ENCODE data around the gene ADGRE2.
"Not testable (repeated sequence)": the region's sequence is repeated elsewhere in the genome, so short reads cannot be mapped to it uniquely, and the experiment has no call there.

The ADGRE2 gene

DNA sequence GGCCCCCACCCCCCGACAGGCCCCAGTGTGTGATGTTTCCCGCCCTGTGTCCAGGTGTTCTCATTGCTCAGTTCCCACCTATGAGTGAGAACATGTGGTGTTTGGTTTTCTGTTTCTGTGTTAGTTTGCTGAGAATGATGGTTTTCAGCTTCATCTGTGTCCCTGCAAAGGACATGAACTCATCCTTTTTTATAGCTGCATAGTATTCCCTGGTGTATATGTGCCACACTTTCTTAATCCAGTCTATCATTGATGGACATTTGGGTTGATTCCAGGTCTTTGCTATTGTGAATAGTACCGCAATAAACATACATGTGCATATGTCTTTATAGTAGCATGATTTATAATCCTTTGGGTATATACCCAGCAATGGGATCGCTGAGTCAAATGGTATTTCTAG, 715 bp downstream of the ADGRE2 start:
- not testable (repeated sequence) for DNase-seq

DNA sequence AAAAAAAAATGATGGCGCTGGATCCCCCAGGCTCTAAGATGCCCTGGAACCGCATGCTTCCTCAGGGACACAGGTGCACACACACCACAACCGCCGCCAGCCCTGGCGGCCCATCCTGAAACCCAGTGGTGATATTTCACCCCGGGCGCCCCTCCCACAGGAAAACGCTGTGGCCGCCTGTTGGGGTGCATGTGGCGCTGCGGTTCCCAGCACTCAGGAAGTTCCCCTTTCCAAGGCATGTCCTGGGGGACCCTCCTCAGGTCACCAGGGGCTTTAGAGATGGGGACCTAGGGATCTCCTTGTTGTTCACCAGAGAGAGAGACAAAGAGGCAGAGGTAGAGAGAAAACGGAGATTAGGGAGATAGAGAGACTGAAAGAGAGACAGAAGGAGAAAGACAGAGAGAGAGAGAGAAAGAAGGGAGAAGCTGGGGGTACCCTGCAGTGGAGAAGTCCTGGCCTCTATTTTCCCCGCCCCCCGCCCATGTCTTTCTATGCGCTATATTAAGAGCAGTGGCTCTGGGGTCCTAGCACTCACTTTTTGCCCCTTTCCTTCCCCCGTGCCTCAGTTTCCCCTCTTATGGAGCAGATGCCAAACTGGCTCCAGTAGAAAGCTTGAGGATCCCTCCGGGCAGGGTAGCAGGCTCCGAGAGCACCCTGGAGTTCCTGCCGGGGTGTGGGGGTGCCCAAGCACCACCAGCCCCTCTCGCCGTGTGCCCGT, 2.3 kb downstream of the ADGRE2 start:
- DNase-seq: no peak

DNA sequence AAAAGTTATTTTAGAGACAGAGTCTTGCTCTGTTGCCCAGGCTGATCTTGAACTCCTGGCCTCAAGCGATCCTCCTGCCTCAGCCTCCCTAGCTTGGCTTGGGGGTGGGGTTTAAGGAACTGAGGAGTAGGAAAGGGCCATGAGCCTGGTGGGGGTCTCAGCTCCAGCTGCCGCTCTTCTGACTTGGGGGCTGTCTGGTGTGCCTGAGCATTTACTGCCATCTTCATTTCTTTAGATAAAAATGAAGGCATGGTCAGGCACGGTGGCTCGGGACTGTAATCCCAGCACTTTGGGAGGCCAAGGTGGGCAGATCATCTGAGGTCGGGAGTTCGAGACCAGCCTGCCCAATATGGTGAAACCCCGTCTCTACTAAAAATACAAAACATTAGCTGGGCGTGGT, 3.0 kb downstream of the ADGRE2 start:
- not testable (repeated sequence) for DNase-seq

DNA sequence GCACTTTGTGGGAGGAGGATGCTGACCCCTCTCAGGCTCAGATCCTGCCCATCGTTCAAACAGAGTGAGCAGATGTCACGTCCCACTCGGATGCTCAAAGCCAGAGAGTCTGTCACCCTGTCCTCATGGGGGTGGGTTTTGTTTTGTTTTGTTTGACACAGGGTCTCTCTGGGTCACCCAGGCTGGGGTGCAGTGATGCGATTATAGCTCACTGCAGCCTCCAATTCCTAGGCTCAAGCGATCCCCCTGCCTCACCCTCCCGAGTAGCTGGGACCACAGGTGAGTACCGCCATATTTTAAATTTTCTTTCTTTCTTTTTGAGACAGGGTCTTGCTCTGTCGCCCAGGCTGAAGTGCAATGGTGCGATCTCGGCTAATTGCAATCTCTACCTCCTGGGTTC, 4.0 kb downstream of the ADGRE2 start:
- no peak for DNase-seq

DNA sequence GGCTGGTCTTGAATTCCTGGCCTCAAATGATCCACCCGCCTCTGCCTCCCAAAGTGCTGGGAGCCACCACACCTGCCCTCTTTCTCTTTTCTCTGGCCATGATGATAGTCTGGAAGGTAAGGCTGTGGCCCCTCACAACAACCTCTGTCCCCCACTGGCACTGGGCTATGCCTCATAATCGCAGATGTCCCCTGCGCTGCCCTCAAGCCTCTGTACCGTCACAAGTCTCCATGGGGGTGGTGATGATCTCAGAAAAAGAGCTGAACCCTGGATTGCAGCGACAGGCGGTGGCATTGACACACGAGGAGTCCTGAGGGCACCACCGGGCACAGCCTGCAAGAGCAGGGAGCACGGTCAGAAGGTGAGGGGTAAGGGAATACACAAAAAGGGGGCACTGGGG, 4.6 kb downstream of the ADGRE2 start:
- not testable (repeated sequence) for DNase-seq

DNA sequence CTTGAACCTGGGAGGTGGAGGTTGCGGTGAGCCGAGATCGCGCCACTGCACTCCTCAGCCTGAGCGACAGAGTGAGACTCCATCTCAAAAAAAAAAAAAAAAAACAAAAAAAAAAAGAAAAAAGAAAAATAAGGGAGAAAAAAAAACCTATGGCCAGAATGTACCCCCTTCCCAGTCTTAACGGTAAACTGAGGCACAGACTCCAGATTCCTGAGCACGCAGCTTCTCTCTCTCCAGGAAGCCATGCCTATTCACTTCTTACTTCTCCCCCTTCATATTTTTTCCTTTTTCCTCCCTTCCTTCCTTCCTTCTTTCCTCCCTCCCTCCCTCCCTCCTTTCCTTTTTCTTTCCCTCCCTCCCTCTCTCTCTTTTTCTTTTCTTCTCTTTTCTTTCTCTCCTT, 5.4 kb downstream of the ADGRE2 start:
- DNase-seq: no peak

DNA sequence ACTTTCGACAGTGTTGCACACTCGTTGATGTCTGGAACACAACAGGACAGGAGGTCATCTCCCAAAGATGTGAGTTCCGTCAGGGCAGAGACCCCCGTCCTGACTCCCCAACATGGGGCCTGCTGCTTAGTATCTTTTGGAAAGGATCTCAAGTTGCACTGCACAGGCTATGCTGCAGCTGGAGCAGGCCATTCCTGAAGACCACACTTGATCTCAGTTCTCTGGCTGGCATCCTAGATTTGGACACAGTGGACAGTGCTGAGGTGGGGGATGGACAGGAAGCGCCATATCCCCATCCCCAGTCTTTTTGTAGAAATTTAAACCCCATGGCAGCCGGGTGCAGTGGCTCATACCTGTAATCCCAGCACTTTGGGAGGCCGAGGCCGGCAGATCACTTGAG, 5.9 kb downstream of the ADGRE2 start:
- no peak for DNase-seq

DNA sequence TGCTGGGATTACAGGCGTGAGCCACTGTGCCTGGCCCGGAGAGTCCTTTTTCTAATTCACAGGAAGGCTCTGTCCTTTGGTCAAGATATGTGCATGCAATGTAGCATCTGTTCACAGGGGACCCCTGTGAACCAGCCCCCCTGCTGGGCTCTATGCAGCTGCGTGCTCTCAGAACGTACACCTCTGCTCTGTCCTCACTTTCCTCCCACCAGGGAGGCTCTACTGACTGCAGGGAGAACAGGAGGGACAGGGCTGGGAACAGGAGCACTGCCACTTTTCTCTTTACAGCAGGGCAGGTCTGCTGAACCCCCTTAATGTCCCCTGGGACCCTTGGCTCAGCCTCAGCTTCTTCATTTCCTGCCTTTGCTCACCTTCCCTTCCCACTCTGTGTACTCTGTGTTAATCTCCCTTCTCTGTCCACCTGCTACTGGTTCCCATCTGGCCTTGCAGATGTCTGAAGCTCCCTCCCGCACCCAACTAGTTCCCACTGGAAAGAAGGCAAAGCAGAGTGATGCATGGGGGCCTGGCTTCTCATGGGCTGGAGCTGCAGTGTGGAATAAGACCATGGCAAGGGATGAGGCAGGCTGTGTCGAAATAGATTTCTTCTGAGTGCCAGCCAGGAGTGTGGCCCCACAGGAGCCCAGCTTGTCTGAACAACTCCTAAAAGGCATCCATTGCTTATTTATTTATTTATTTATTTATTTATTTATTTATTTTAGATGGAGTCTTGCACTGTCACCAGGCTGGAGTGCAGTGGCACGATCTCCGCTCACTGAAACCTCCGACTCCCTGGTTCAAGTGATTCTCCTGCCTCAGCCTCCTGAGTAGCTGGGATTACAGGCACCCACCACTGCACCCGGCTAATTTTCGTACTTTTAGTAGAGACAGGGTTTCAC, 7.2 kb downstream of the ADGRE2 start:
- DNase-seq: no peak

DNA sequence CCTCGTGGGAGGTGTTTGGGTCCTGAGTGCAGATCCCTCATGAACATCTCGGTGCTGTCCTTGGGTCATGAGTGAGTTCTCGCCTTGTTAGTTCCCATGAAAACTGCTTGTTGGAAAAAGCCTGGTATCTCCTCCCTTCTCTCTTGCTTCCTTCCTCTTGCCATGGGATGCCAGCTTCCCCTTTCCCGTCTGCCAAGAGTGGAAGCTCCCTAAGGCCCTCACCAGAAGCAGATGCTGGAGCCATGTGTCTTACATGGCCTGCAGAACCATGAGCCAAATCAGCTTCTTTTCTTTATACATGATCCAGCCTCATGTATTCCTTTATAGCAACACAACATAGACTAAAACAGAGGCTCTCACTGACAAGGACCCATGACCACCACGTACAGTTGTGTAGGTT, 8.2 kb downstream of the ADGRE2 start:
- no peak for DNase-seq

DNA sequence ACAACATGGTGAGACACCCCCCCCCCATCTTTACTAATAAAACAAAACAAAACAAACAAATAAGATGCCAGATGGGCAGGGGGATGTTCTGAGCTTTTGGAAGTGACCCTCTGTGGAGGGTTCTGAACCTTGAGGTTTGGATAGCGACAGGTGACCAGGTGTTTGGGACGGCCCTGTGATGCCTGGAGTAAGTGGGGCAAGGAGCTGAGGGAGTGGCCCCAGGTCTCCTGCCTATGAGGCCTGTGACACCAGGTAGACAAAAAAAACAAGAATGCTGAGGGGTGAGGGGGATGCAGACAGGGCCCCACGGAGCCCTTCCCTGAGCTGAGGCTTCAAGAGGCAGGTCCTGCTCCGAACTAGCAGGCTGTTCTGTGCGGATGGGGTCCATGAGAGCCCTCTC, 9.2 kb downstream of the ADGRE2 start:
- DNase-seq: no peak

DNA sequence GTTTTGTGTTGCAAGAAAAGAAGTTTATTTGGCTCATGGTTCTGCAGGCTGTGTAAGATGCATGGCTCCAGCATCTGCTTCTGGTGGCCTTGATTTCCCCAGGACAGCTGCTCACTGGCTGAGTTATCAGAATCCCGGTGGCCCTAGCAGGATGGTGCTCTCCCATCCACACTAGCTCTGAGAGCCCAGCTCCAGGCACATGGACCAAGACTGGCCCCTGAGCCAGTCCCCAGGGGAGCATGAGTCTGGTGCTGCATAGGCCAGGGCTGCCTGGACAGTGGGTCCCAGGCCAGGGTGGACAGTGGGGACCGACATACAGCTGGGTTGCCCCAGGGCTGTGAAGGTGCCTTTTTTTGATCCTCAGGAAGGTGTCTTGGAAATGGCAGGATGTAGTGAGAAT, 10.4 kb downstream of the ADGRE2 start:
- DNase-seq: no peak

DNA sequence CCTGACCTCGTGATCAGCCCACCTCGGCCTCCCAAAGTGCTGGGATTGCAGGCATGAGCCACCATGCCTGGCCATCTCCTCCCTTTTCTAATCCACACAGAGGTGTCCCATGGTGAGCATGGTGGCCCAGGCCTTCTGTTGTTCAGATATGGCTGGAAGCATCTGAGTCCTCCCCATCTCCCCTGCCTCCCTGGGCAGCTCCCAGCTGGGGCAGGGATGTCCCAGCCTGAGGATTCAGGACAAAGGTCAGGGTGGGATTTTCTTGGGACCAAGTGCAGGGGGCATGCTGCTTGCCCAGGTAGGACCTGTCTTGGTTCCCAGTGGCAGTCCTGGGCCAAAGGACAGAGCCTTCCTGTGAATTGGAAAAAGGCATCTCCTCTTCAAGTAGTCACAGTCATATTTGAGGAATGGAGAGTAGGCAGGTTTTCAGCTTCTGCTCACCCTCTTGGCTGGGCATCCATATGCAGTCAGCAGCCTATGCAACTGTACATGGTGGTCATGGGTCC, 10.8 kb downstream of the ADGRE2 start:
- DNase-seq: no peak

DNA sequence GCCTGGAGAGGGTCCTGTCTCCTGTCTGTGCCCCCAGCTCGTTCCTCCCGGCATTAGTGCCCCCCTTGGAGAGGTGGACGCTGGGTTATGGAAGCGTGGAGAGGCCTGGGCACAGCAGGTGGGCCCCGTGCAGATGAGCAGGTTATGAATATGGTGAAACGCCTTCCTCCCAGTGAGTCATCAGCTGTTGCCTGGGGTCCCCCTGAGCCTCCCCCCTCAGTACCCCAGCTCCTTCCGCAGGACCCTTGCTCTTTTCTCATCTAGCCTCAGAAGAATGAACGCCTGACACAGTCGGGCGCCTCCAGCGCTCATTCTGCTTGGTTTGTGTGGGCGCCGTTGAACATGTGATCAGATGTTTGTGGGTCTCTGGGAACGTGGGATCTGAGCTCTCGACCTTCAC, 12.5 kb downstream of the ADGRE2 start:
- not testable (repeated sequence) for DNase-seq

DNA sequence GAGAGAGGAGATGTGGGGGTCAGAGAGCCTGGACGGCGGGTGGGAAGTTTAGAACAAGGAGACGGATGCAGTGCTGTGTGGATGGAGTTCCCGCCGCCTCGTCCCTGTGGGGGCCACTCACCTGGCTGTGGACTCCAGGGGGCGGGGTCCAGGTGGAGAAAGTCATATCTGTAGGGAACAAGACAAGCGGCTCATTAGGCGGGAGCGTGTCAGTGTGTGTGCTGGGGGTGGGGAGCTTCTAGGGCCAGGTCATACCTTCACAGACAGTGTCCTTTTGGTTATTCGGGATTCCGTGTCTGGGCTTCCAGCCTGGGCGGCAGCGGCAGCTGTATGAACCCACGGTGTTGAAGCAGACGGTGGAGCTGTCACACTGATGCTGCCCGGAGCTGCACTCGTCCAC, 13.0 kb downstream of the ADGRE2 start:
- not testable (repeated sequence) for DNase-seq

DNA sequence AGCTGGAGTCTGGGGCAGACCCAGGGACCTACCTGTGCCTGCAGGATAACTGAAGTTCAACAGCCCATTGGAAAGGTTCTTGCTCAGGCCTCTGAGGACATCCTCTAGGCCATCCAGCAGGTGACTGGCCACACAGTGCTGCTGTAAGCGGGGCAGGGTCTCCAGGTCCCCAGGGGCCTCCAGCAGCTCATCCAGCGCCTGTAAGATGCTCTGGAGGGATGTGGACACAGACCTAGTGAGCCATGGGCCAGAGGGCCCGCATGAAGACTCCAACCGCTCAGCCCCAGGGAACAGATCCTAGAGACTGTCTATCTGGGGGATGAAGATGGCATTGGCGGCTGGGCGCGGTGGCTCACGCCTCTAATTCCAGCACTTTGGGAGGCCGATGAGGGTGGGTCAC, 14.0 kb downstream of the ADGRE2 start:
- no peak for DNase-seq

DNA sequence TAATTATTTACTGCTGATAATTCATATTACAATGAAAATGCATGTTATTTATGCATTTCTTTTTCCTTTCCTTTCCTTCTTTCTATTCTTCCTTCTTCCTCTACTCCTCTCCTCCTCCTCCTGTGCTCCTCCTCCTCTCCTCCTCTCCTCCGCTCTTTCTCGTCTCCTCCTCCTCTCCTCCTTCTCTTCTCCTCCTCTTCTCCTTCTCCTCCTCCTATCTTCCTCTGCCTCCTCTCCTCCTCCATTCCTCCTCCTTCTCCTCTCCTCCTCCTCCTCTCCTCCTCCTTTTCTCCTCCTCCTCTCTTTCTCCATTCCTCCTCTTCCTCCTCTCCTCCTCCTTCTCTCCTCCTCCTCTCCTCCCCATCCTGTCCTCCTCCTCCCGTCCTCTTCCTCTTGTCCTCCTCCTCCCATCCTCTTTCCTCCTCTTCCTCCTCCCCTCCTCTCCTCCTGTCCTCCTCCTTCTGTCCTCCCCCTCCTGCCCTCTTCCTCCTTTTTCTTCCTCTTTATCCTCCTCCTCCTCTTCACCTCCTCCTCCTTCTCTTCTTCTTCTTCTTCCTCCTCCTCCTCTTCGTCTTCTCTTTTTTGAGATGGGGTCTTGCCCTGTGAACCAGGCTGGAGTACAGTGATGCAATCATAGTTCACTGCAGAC, 14.7 kb downstream of the ADGRE2 start:
- DNase-seq: no peak

DNA sequence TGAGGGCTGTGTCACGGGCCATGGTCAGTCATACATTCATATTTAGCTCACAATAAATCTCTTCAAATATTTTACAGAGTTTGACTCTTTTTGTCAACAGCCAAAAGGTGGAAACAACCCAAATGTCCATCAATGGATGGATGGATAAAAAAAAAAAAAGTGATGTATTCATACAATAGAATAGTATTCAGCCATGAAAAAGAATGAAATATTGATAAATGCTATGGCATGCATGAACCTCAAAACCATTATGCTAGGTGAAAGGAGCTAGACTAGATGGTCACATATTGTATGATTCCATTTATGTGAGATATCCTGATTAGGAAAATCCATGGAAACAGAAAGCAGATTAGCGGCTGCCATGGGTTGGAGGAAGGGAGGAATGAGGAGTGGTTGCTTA, 16.2 kb downstream of the ADGRE2 start:
- no peak for DNase-seq

DNA sequence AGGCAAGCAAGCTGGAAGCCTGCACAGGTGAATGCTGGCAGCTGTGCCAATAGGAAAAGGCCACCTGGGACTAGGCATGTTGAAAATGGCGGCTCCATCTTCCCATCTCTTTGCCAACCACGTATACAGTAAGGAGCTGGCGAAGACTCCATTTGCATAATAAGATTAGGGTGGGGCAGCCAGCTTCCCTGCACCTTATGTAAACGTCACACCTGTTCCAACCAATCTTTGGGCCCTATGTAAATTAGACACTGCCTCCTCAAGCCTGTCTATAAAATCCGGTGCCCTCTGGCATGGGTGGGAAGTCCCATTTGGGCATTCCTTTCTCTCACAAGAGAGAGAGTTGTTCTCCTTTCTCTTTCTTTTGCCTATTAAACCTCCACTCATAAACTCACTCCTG, 16.8 kb downstream of the ADGRE2 start:
- no peak for DNase-seq

DNA sequence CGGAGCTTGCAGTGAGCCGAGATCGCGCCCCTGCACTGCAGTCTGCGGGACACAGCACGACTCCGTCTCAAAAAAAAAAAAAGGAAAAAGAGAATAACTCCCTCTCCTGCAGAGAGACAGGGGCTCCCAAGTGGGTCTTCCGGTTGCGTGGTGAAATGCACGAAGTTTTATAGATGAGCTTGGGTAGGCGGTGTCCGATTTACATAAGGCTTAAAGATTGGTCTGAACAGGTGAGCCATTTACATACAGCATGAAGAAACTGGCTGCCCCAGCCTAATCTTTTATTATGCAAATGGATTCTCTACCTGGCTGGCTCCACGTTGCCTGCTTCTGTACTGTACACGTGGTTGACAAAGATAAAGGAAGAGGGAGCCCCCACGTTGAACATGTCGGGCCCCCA, 19.5 kb downstream of the ADGRE2 start:
- no peak for DNase-seq

DNA sequence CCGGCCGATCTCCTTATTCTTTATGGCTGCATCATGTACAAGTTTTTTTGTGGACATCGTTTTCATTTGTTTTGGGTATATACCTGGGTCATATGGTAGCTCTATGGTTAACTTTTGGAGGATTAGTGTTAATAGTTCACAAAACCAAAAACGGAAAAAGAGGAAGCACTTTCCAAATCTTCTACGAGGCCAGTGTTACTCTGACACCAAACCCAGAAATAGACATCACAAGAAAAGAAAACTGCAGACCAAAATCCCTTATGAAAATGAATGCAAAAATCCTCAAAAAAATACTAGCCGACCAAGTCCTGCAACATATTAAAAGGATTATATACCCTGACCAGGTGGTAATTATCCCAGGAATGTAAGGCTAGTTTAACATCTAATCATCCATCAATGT, 29.8 kb downstream of the ADGRE2 start:
- DNase-seq: no peak

DNA sequence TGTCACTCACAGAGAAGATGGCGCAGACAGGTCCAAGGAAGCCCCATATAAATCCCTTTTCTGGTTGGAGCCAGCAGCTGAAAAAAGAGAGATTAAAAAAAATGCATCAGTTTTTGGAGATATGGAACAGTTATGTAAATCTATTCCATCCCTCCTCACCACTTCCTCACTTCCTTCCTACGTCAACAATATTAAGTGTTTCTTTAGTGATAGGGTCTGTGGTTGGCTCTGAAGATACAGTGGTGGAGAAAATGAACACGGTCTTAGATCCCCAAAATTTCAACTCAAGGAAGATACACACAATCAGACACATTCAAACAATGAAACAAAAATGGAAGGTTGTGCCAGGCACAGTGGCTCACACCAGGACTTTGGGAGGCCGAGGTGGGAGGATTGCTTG, 31.5 kb downstream of the ADGRE2 start:
- DNase-seq: no peak

DNA sequence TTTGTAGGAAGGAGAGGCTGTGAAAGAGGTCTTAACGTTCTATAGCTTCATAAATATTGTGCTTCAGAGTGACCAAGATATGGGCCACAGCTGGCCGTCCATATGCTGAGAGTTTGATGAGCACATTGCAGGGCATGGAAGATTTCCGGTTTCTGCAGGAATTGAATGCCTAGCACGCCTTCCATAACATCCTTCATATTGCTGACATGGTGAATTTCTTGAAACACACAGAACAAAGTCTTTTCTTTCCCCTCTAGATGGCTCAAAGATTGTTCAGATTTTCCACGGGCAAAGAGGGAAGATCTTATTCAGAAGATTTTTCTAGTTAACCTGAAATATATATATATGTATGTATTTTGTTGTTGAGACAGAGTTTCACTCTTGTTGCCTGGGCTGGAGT, 42.4 kb downstream of the ADGRE2 start:
- DNase-seq: no peak

DNA sequence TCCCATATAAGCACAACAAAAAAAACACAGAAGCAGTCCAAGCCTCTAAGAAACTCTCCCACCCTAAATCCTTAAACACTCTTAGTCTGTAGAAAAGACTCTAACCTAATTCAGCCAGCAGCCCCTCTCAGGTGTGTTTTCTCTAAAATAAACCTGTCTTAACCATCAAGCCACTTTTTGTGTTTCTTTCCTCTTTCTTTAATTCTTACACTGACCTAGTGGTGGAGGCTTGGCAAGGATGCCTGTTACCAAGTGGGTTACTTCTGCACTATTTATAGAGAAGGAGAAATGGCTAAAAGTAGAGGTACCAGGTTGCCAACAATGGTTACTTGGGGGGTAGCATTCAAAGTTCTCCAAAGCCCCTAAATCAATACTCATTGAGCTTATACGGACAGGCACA, 44.8 kb downstream of the ADGRE2 start:
- no peak for DNase-seq

DNA sequence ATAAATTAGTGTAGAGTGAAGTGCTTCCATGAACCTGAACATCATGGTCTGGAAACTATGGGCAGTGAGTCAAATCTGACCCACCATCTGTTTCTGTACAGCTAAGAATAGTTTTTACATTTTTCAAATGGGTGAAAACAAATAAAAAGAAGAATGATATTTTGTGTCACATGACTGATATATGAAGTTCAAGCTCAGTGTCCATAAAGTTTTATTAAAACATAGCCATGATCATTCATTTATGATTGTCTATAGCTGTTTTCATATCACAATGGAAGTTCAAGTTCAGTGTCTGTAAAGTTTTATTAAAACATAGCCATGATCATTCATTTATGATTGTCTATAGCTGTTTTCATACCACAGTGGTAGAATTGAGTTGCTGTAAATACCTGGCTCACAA, 45.9 kb downstream of the ADGRE2 start:
- DNase-seq: no peak

Measured in stimulated activated CD4-positive, alpha-beta T cell treated with anti-CD3 and anti-CD28 coated beads, Interleukin-4, amount 100 ng/mL, for 1 hour (primary cell).